Left lobe of liver (tissue), 2 donors: Measurements from ENCODE around the gene RUNX3. TPM values are rescaled to one million over a fixed set of nuclear protein-coding genes. Genes with fewer than 3 reads are reported as not detected.

ENCODE experiments used
- ATAC-seq: fragments of 200-7000 bp; cut with Tn5 transposase; one replicate; pipeline ENCODE4 v1.9.1; 2020; ENCODE audit warnings: mild to moderate bottlenecking, moderate library complexity
- DNase-seq: peaks from one replicate; pipeline ENCODE4 v3.0.0-alpha.2; 2020; ENCODE audit warnings: low spot score
- total RNA-seq: library from RNA; stranded (reverse); gene quantifications from one replicate; pipeline ENCODE4 v1.2.1, GENCODE V29; 2021
- donor health status: DM: no; HTN: no; CAD: no; lungs with moderate emphysema.
- donor health status: DM: no; HTN: yes; CAD: no.

The RUNX3 gene
- total RNA-seq, 1 donor from 2014 or later, result 0.86 TPM

DNA sequence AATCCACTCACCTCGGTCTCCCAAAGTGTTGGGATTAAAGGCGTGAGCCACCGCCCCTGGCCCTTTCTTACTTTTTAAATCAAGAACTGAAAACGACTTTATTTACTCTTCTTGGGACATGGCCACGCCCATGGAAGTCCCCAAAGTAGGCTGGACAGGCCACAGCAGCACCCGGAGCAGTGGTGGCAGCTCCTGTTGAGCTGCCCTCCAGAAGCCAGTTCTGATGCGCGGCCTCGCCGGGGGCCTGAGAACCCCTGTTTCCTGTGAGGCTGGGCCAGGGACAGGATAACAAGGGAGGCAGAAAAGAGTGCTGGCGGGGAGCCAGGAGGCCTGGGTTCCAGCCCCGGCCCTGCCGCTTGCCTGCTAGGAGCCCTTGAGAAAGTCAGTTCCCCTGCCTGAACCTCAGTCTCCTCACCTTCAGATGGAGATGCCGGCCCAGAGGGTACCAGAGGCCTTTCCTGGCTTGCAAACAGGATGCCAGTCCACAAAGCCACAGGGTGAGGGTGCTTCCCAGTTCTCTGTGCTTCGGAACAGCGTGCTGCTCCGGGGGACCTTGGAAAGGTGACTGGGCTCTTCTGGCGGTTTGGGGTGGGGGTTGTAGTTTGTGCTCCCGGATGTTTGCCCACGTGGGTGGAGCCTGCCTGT lies 59.4 kb downstream of the RUNX3 start:
- ATAC-seq, result no peak
- peak; percentile 40 for DNase-seq

DNA sequence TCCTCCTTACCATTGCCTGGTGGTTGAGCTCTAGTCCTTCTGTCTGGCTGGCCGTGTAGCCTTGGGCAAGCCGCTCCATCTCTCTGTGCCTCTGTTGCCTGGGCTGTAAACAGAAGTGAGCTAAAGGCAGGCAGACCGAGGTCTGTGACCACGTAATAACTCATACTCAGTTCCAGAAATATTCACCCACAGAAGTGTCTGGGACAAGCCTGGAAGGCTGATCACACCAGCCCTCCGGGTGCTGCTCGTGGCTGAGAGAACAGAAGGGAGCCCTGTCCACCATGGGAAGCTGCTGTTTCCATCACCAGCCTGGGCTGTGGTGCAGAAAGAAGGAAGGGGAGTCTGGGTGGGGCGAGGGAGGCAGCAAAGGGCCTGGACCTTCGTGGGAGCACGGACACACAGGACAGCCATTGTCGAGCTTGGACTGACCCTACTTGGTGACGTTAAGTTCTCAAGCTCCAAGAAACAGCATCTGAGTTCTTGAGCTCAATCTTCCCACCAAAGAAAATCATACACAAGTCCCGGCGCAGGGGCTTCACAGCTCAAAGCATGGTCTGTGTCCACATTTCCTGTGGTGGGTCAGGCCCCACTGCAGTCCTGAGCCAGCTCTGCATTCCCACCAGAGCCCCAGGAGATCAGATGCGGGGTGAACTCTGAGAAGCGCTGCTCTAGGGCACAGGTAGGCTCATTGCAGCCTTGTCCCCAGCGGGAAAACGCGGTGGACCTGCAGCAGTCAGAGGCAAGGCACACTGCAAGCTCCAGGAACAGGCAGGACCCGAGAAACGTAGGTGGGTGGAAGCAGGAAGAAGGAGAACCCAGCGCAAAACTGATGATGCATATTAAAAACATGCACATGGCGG lies 61.8 kb downstream of the RUNX3 start:
- peak; percentile 19 for DNase-seq
- no peak for ATAC-seq

- no peak for ATAC-seq
- peak; percentile 29 for DNase-seq
These were observed 62.8 kb downstream of the RUNX3 start for GRCh38 chr1:24867084-24867870.

GRCh38 chr1:24866211-24867083 lies 63.6 kb downstream of the RUNX3 start:
- ATAC-seq (no peak), DNase-seq (peak; percentile 22)

- peak; percentile 8 for DNase-seq
- ATAC-seq, result no peak
These were observed 64.5 kb downstream of the RUNX3 start for GRCh38 chr1:24865587-24865986.

DNA sequence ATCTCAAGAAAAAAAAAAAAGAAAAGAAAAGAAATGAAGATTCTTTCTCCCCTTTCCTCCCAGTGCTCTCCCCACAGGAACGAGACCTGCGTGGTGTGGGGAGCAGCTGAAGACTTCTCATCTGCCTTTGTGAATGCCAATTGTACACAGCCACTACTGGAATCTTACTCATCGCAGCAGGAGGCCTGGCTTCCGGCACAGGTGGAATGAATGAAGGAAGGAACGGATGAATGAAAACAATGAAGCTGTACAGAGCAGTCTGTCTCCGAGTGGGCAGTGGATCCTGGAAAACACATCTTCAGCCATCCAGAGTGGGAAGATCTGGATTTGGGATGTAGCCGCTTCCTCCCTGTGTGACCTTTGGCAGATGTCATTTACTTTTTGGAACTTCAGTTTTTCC lies 64.9 kb downstream of the RUNX3 start:
- DNase-seq (peak; percentile 18), ATAC-seq (no peak)

DNA sequence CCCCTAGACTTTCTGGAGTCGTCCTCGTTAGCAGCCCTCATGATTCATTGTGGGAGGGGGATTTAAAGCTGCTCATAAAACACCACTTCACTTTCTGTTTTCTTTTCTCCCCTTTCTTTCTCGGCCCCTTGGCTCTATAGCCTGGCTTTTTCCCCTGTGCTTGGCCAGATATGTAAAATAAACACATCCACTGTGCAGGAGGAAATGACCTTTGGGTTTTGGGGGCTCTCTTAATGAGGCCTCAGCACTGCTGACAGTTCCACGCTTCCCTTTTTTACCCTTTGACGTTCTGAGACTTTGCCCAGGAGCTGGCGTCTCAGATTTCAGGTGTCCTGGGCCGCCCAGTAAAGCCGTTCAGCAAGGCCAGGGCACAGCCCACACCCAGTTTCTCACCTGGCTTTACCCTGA lies 65.7 kb downstream of the RUNX3 start:
- ATAC-seq (no peak), DNase-seq (no peak)

DNA sequence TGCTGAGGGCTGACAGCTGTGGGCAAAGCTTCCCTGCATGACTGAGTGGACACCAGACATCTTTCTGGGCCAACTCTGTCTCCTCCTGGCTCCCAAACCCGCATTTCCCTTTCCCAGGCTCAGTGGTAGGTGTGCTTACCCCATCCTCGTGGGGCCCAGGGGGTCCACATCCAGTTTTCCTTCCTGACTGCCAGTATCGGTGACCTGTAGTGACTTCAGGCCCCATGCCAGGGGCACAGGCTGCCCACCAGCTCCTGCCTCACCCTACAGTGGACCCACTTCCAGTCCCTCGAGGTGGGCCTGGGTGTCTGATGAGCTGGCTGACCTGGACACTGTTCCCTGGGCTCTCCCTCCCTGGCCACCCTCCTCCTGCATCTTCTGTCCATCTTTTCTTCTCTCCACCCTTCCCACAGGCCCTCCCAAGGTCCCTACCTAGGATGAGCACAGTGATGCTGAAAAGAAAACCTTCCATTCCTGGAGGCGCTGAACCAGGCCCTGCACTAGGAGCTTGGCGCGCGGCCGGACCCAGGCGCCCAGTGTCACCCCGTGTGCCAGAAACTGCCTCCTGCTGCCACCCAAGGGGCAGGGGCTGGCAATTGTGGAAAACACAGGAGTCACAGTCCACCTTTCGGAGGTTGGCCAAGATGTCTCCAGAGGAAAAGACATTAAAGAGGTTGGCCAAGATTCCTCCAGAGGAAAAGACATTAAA lies 67.1 kb downstream of the RUNX3 start:
- DNase-seq (peak; percentile 39), ATAC-seq (no peak)

- ATAC-seq (no peak), DNase-seq (peak; percentile 31)
These were observed 68.0 kb downstream of the RUNX3 start for GRCh38 chr1:24861821-24862727.

DNA sequence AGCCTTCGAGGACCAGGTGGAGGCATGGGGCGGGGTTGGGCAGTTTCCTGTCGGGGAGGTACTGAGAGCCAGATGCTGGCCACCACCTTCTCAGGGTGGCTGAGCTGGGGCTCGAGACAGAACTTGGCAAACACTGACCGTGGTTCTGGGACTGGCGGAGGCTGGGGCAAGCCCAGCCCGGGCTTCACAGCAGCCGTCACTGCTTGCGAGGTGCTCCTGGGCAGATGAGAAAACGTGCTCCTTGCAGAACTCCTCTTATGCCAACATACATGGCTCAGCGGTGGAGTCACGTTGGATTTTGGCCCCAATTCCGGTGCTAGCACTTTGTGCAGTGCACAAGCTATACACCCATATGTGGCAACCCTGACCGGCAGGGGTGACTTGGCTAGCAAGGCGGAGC lies 69.2 kb downstream of the RUNX3 start:
- ATAC-seq (no peak), DNase-seq (peak; percentile 37)

- DNase-seq (peak; percentile 18), ATAC-seq (no peak)
These were observed 70.7 kb downstream of the RUNX3 start for GRCh38 chr1:24859063-24860010.

DNA sequence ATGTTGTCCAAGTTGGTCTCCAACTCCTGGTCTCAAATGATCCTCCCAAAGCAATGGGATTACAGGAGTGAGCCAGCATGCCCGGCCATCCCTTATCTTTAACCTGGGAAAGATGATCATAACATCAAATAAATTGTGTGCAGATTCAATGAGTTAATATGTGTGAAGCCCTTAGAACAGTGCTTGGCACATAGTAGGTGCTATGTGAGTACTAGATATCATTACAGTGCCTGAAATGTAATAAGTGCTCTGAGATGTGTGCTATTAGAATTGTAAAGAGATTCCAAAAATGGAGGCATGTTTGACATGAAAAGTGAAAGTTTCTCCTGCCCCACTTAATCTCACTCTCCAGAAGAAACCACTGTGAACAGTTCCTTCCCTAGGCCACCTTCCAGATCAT lies 71.8 kb downstream of the RUNX3 start:
- no peak for ATAC-seq
- no peak for DNase-seq

DNA sequence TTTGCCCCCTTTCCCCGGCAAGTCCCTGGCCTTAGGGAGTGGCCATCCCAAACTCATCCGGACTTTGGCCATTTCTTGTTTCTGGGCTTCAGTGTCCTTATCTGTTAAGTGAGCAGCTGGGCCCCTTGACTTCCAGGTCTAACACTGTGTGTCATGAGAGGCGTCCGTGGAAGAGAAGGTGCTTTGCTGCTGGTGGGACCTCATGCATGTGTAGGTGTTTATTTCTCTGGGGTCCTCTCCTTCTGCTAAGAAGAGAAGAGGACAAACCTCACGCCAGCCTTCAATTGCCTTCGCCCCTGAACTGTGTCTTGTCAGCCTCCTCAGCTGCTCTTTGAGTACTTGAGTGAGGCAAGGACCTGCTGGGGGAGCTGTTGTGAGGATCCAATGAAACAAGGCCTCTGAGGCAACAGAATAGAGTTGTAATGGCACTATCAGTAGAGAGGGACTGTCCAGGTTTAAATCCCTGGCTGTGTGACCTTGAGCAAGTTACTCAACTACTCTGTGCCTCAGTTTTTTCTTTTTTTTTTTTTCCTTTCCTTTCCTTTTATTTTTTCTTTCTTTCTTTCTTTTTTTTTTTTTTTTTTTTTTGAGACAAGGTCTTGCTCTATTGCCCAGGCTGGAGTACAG lies 72.5 kb downstream of the RUNX3 start:
- no peak for DNase-seq
- ATAC-seq, result no peak

DNA sequence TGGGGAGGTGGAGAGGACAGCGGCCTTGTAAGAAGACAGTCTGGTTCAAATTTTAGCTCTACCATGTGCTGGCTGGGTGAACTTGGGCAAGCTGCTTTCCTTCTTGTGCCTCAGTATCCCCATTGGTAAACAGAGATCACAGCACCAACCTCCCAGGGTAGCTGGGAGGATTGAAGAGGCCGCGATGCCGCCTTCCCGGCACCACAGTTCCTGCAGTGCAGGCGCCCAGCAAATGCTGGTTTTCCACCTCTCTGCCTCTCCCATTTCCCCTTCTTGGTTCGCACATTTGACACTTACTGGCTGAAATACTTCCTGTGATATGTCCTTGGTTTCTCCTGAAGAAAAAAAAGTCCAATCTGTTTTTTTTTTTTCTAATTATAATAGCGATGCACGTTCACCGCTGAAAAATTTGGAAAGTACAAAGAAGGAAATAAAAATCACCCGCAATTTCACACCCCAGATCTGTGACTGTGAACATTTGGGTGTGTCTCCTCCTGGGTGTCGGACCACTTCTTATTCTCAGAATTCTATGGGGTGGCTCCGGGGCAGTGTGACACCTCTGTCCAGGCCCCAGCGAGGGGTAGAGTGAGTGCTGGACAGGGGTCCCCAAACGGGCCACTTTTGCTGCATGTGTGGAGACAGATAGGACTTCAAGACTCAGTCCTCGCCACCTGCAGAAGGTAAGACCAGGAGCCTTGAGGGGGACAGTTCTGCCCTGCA lies 73.1 kb downstream of the RUNX3 start:
- DNase-seq (peak; percentile 33), ATAC-seq (no peak)

DNA sequence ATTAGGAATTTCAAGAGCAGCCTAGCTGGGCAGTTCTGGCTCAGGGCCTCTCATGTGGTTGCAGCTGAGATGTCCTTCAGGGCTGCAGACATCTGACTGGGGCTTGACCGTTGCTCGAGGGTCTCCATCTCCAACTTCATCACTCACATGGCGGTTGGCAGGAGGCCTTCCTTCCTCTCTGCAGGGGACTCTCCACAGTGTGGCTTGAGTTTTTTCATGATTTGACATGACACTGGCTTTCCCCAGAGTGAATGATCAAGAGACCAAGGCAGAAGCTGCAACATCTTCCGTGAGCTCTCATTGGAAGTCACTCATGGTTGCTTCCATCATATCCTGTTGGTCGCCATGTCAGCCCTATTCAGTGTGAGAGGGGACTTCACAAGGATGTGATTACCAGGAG lies 74.6 kb downstream of the RUNX3 start:
- ATAC-seq (no peak), DNase-seq (peak; percentile 8)

DNA sequence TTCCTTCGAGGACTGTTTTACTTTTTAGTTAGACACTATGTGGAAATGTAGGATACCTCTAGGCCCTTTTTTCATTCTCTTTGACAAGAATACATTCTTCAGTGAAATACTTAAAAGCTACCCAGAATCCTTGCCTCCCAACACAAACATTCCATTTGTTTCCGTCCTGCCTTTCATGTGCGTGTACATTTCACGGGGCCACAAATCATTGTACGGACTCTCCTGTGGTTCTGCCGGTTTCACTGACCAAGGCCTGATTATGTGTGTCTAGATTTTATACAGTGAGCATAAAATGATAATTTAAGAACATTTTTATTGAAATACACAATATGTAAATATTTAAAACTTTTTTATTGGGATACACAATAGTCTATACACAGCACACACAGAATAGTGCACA lies 76.4 kb downstream of the RUNX3 start:
- ATAC-seq, result no peak
- DNase-seq, result no peak
